Kidney (tissue), 14 donors: ENCODE measurements around the gene HCN2. TPM values are rescaled to one million over a fixed set of nuclear protein-coding genes. Genes with fewer than 3 reads are reported as not detected.
A peak's percentile ranks its signal among the peaks of the same experiment; 100 is the strongest.

ENCODE experiments used
- DNase-seq, 5 donors: peaks; one replicate each; pipeline ENCODE4 v3.0.0-alpha.2; 2013 to 2020
- FAIRE-seq: peaks from 2 replicates; lab custom pipeline; 2012; peaks lifted over from hg19 to GRCh38; lab: Jason Lieb, UNC
- H3K27ac ChIP-seq, 2 donors: one replicate each; pipeline ENCODE4 v1.7.0; 2013; ENCODE audit warnings: low read depth in 2 of 2, low read length in 2 of 2, inconsistent platforms in 1 of 2
- H3K27me3 ChIP-seq: one replicate; pipeline ENCODE4 v1.7.1; 2013; ENCODE audit warnings: low read length, inconsistent platforms; ENCODE audit not compliant: control insufficient read depth, insufficient read depth
- H3K36me3 ChIP-seq, 3 donors: one replicate each; pipeline versions ENCODE4 v1.7.0 to v1.7.1; 2013; ENCODE audit warnings: low read length in 3 of 3, control low read depth in 1 of 3, inconsistent platforms in 1 of 3; ENCODE audit not compliant: insufficient read depth in 3 of 3, control insufficient read depth in 2 of 3
- H3K4me1 ChIP-seq, 3 donors: one replicate each; pipeline versions ENCODE4 v1.7.0 to v1.7.1; 2013; ENCODE audit warnings: low read length in 3 of 3, inconsistent platforms in 1 of 3, low read depth in 1 of 3; ENCODE audit not compliant: control insufficient read depth in 2 of 3, insufficient read depth in 2 of 3
- H3K4me3 ChIP-seq, 3 donors: one replicate each; pipeline versions ENCODE4 v1.7.0 to v1.8.1; 2013; ENCODE audit warnings: low read length in 3 of 3, control low read depth in 1 of 3, inconsistent platforms in 1 of 3
- H3K9ac ChIP-seq, 3 donors: one replicate each; pipeline versions ENCODE4 v1.7.0 to v1.7.1; 2013; ENCODE audit warnings: low read length in 3 of 3, control low read depth in 1 of 3, inconsistent platforms in 1 of 3
- H3K9me3 ChIP-seq, 3 donors: one replicate each; pipeline versions ENCODE4 v1.7.0 to v1.7.1; 2013; ENCODE audit warnings: low read length in 3 of 3, control low read depth in 1 of 3, inconsistent platforms in 1 of 3; ENCODE audit not compliant: control insufficient read depth in 2 of 3, insufficient read depth in 1 of 3
- CTCF ChIP-seq: IDR thresholded peaks from 3 replicates; pipeline ENCODE4 v1.5.1; 2012; ENCODE audit warnings: mild to moderate bottlenecking, moderate library complexity, borderline replicate concordance; ENCODE audit not compliant: insufficient read depth; ENCODE audit errors: extremely low read depth
- intact Hi-C: fragments of 100-400 bp; cut with DNase I; formaldehyde crosslinking; loops from one replicate; pipeline ENCODE4 v1.11.1; 2022
- polyA plus RNA-seq: library from polyadenylated mRNA; stranded (reverse); fragments of 350-450 nt; fragmentation: Illumina TruSeq; extraction: RNeasy Lipid Tissue Mini Kit (QIAGEN cat#74804); gene quantifications from one replicate; pipeline ENCODE4 v1.2.3, GENCODE V29; 2014; ENCODE audit warnings: low read depth, low replicate concordance; ENCODE audit not compliant: insufficient read depth
- total RNA-seq: library from RNA; stranded (reverse); fragmentation: NEBNext Ultra II Directional; extraction: Animal tissue kit (Norgen Biotek cat#: 25700); gene quantifications from one replicate; pipeline ENCODE4 v1.2.1, GENCODE V29; 2021
- donor health status: control.
- donor health status: control.
- donor health status: control.
- donor health status: control.
- donor health status: control.
- donor health status: DM: yes; HTN: yes; CAD: no.
- donor health status: Normal renal cell carcinoma (clear cell type).

The HCN2 gene
- total and polyA plus RNA-seq, 2 donors from 2014 or later, result 0.31 to 1.3 TPM

GRCh38 chr19:591099-591958 lies 1.6 kb downstream of the HCN2 start:
- Histone ChIP-seq H3K36me3 (no peaks in the 10 kb centered on the region), H3K9ac (no peak overlapping the region), H3K9me3 (no peaks in the 10 kb centered on the region), H3K4me1 (peaks cover 0 to 3% (median 0%) of the 10 kb centered on the region in 3 donors), H3K4me3 (no peak overlapping the region), H3K27ac (no peak overlapping the region), H3K27me3 (no peaks in the 10 kb centered on the region)
- DNase-seq (peak in 3 of 5 donors; percentile 49 to 79 (median 70)), FAIRE-seq (no peak)
- intact Hi-C loops, result no loop called here
- TF ChIP-seq CTCF, result no peak

- FAIRE-seq, result no peak
- no peak for TF ChIP-seq CTCF
- Histone ChIP-seq H3K27ac (no peak overlapping the region), H3K9ac (no peak overlapping the region), H3K36me3 (no peaks in the 10 kb centered on the region), H3K27me3 (no peaks in the 10 kb centered on the region), H3K4me3 (no peak overlapping the region), H3K4me1 (peaks cover 0 to 3% (median 0%) of the 10 kb centered on the region in 3 donors), H3K9me3 (no peaks in the 10 kb centered on the region)
- intact Hi-C loops, result no loop called here
- DNase-seq, result no peak
These were observed 2.4 kb downstream of the HCN2 start for GRCh38 chr19:592101-592500.

- Histone ChIP-seq H3K9me3 (no peaks in the 10 kb centered on the region), H3K9ac (no peak overlapping the region), H3K36me3 (no peaks in the 10 kb centered on the region), H3K27me3 (no peaks in the 10 kb centered on the region), H3K27ac (no peak overlapping the region), H3K4me1 (peaks cover 0 to 3% (median 0%) of the 10 kb centered on the region in 3 donors), H3K4me3 (no peak overlapping the region)
- no peak for TF ChIP-seq CTCF
- no peak for FAIRE-seq
- no peak for DNase-seq
- intact Hi-C loops, result no loop called here
These were observed 3.4 kb downstream of the HCN2 start for GRCh38 chr19:593055-593454.
